ENCODE data around the gene ACSS3. TPM values are rescaled to one million over a fixed set of nuclear protein-coding genes. Genes with fewer than 3 reads are reported as not detected.

The ACSS3 gene
- 19.3 TPM in 2 replicates for total RNA-seq (2021)
- long read RNA-seq, full-length matches to known transcripts = 77 of 94 reads
- long read RNA-seq, partial matches to known transcripts = 7 of 94 reads
- long read RNA-seq, other reads (novel, unspliced or antisense) = 10 of 94 reads

- Histone ChIP-seq H3K27me3 (ENCODE audit: insufficient read depth, low read length) (no peaks in the 10 kb centered on the region), H3K79me1 (ENCODE audit: insufficient read depth, low read depth, low read length, poor library complexity, severe bottlenecking) (no peaks in the 10 kb centered on the region), H2AK5ac (ENCODE audit: insufficient read length, low read length) (no peak within 1 kb of the TSS), H3K56ac (ENCODE audit: insufficient read length, low read depth, low read length) (no peak within 1 kb of the TSS), H2BK120ac (ENCODE audit: low read depth, low read length, poor library complexity, severe bottlenecking) (no peak within 1 kb of the TSS), H3K23ac (ENCODE audit: insufficient read length, low read depth, low read length) (no peak within 1 kb of the TSS), H2BK20ac (ENCODE audit: low read depth, low read length, poor library complexity, severe bottlenecking) (no peak within 1 kb of the TSS), H3K9me3 (ENCODE audit: control insufficient read depth, low read depth, low read length) (no peaks in the 10 kb centered on the region), H2BK15ac (ENCODE audit: low read depth, low read length) (no peak within 1 kb of the TSS), H2BK12ac (ENCODE audit: insufficient read length, low read depth, low read length) (no peak within 1 kb of the TSS), H3K23me2 (ENCODE audit: insufficient read length, low read depth, low read length, poor library complexity, severe bottlenecking) (peaks cover 19% of the 10 kb centered on the region), H4K5ac (ENCODE audit: insufficient read length, low read depth, low read length) (no peak within 1 kb of the TSS), H3K18ac (ENCODE audit: insufficient read length, low read depth, low read length) (peak within 1 kb of the TSS; percentile 3), H3K4ac (ENCODE audit: low read depth, low read length) (no peak within 1 kb of the TSS), H2AFZ (ENCODE audit: low read length) (peak within 1 kb of the TSS; percentile 96), H3K4me2 (ENCODE audit: insufficient read depth, insufficient read length, low read length) (peak within 1 kb of the TSS; percentile 92), H3K27ac (ENCODE audit: insufficient read length, low read depth, low read length) (no peak within 1 kb of the TSS), H3K4me1 (ENCODE audit: insufficient read depth, low read length) (peaks cover 3% of the 10 kb centered on the region; the same call in 1 of the 2 replicates), H4K91ac (ENCODE audit: insufficient read length, low read depth, low read length) (no peak within 1 kb of the TSS), H4K20me1 (ENCODE audit: control insufficient read depth, insufficient read depth, insufficient read length) (no peaks in the 10 kb centered on the region), H3T11ph (ENCODE audit: low read length) (no peak within 1 kb of the TSS), H3K79me2 (ENCODE audit: insufficient read depth, low read length) (peaks cover 3% of the 10 kb centered on the region; the same call in 1 of the 2 replicates), H3K9ac (ENCODE audit: extremely low read depth, insufficient read length, low read length) (peak within 1 kb of the TSS; percentile 52), H2BK5ac (ENCODE audit: insufficient read length, low read length) (no peak within 1 kb of the TSS), H3K14ac (ENCODE audit: insufficient read depth, low read length) (0 out of 2 replicates have a peak within 1 kb of the TSS, but pooled peaks have one; percentile 56), H4K8ac (replicated peaks; ENCODE audit: insufficient read length, low read depth, low read length) (no peak within 1 kb of the TSS)
- Mint-ChIP-seq H3K4me1 (peaks cover 49 to 51% of the 10 kb centered on the region in 2 experiments), H3K4me3 (peak within 1 kb of the TSS; percentile 77 to 89), H3K27me3 (ENCODE audit: low read depth) (no peaks in the 10 kb centered on the region), H3K36me3 (ENCODE audit: insufficient read depth in 1 of 3, low read depth in 3 of 3) (no peaks in the 10 kb centered on the region), H3K27ac (peak within 1 kb of the TSS; percentile 69 to 97 (median 88)), H3K9me3 (no peaks in the 10 kb centered on the region)
- no peak for TF ChIP-seq CTCF (conservative IDR thresholded peaks at IDR 0.05)
- peak; percentile 94 for DNase-seq
- no CpG with 5 or more reads among the region's 49 CpGs for WGBS (ENCODE audit: extremely low coverage, insufficient read length, low lambda C conversion rate)
These were observed at the start of gene ACSS3 for GRCh38 chr12:81077686-81078441. Gene ACSS3, plus strand, starts transcription at chr12:81078079. Its CDS starts 42 bp downstream, at chr12:81078121.

Measured in H9 (cell line).